Mesenchymal stem cell (in vitro differentiated cells and primary cell): ENCODE data around the gene FRRS1L.

Experiments
- DNase-seq: peaks from one replicate; pipeline ENCODE4 v3.0.0-alpha.2; 2013
- H2AFZ ChIP-seq: one replicate; pipeline ENCODE4 v1.6.1; 2013; ENCODE audit warnings: low read depth, mild to moderate bottlenecking, control low read depth, inconsistent platforms, low read length, moderate library complexity
- H2AK5ac ChIP-seq: 2 replicates; pipeline ENCODE4 v1.6.1; 2013; ENCODE audit warnings: low read length, moderate library complexity, mild to moderate bottlenecking, inconsistent platforms; ENCODE audit not compliant: severe bottlenecking
- H2BK120ac ChIP-seq: one replicate; pipeline ENCODE4 v1.6.1; 2013; ENCODE audit warnings: low read depth, mild to moderate bottlenecking, inconsistent platforms, low read length, moderate library complexity
- H2BK12ac ChIP-seq, 2 experiments: one replicate each; pipeline ENCODE4 v1.6.1; 2013; ENCODE audit warnings: inconsistent platforms in 2 of 2, low read length in 2 of 2, mild to moderate bottlenecking in 2 of 2, moderate library complexity in 2 of 2, control low read depth in 1 of 2
- H2BK15ac ChIP-seq: one replicate; pipeline ENCODE4 v1.6.1; 2013; ENCODE audit warnings: mild to moderate bottlenecking, low read depth, inconsistent platforms; ENCODE audit not compliant: poor library complexity, severe bottlenecking
- H2BK5ac ChIP-seq: 2 replicates; pipeline ENCODE4 v1.6.1; 2013; ENCODE audit warnings: low read depth, mild to moderate bottlenecking, low read length, control low read depth, inconsistent platforms; ENCODE audit not compliant: poor library complexity, severe bottlenecking
- H3K14ac ChIP-seq, 2 experiments: one replicate each; pipeline ENCODE4 v1.6.1; 2013; ENCODE audit warnings: inconsistent platforms in 2 of 2, low read length in 2 of 2, control low read depth in 1 of 2, mild to moderate bottlenecking in 1 of 2, moderate library complexity in 1 of 2
- H3K18ac ChIP-seq, 2 experiments: one replicate each; pipeline ENCODE4 v1.6.1; 2013; ENCODE audit warnings: inconsistent platforms in 2 of 2, low read length in 2 of 2, control low read depth in 1 of 2, low read depth in 1 of 2, mild to moderate bottlenecking in 1 of 2
- H3K23ac ChIP-seq, 2 experiments: one replicate each; pipeline ENCODE4 v1.6.1; 2013; ENCODE audit warnings: inconsistent platforms in 2 of 2, low read length in 2 of 2, mild to moderate bottlenecking in 2 of 2, moderate library complexity in 2 of 2, control low read depth in 1 of 2
- H3K27ac ChIP-seq: 2 replicates; pipeline ENCODE4 v1.5.1; 2013; ENCODE audit warnings: mild to moderate bottlenecking, moderate library complexity, low read length, control low read depth, inconsistent platforms; ENCODE audit not compliant: poor library complexity, severe bottlenecking
- H3K27me3 ChIP-seq, 2 experiments: 2 replicates each; pipeline versions ENCODE4 v1.6.1 to v1.7.0; 2013; ENCODE audit warnings: low read length in 2 of 2, mild to moderate bottlenecking in 2 of 2, moderate library complexity in 2 of 2, control low read depth in 1 of 2, inconsistent platforms in 1 of 2; ENCODE audit not compliant: control insufficient read depth in 1 of 2, insufficient read depth in 1 of 2
- H3K36me3 ChIP-seq, 2 experiments: 2 replicates each; pipeline versions ENCODE4 v1.6.1 to v1.7.0; 2013; ENCODE audit warnings: low read length in 2 of 2, control low read depth in 1 of 2, inconsistent platforms in 1 of 2, low read depth in 1 of 2, mild to moderate bottlenecking in 1 of 2; ENCODE audit not compliant: insufficient read depth in 2 of 2, control insufficient read depth in 1 of 2
- H3K4ac ChIP-seq, 2 experiments: one replicate each; pipeline ENCODE4 v1.6.1; 2013; ENCODE audit warnings: inconsistent platforms in 2 of 2, low read length in 2 of 2, mild to moderate bottlenecking in 2 of 2, moderate library complexity in 2 of 2, control low read depth in 1 of 2, low read depth in 1 of 2
- H3K4me1 ChIP-seq: 2 replicates; pipeline ENCODE4 v1.6.1; 2013; ENCODE audit warnings: low read depth, low read length, control low read depth; ENCODE audit not compliant: control insufficient read depth, insufficient read depth
- H3K4me2 ChIP-seq: 2 replicates; pipeline ENCODE4 v1.6.1; 2013; ENCODE audit warnings: low read length, mild to moderate bottlenecking, inconsistent platforms; ENCODE audit not compliant: poor library complexity, severe bottlenecking
- H3K4me3 ChIP-seq, 2 experiments: 2 replicates each; pipeline versions ENCODE4 v1.5.1 to v1.7.0; 2013; ENCODE audit warnings: low read length in 2 of 2, mild to moderate bottlenecking in 2 of 2, control low read depth in 1 of 2, low read depth in 1 of 2; ENCODE audit not compliant: insufficient read depth in 1 of 2
- H3K79me1 ChIP-seq: replicated peaks from 2 replicates; pipeline ENCODE4 v1.6.1; 2013; ENCODE audit warnings: mild to moderate bottlenecking, control low read depth, low read length, inconsistent platforms; ENCODE audit not compliant: poor library complexity, severe bottlenecking
- H3K9ac ChIP-seq: 2 replicates; pipeline ENCODE4 v1.7.0; 2013; ENCODE audit warnings: mild to moderate bottlenecking, low read length, moderate library complexity
- H3K9me3 ChIP-seq: 2 replicates; pipeline ENCODE4 v1.7.0; 2013; ENCODE audit warnings: mild to moderate bottlenecking, low read length; ENCODE audit not compliant: control insufficient read depth
- H4K8ac ChIP-seq: one replicate; pipeline ENCODE4 v1.6.1; 2013; ENCODE audit warnings: inconsistent platforms, mild to moderate bottlenecking, low read length, moderate library complexity
- H4K91ac ChIP-seq: one replicate; pipeline ENCODE4 v1.6.1; 2013; ENCODE audit warnings: mild to moderate bottlenecking, low read length, inconsistent platforms
- WGBS: methylation state at CpG from one replicate; pipeline ENCODE4 v1.1.7; 2013; ENCODE audit warnings: mixed read lengths; 5-methylcytosine and 5-hydroxymethylcytosine counted together

FRRS1L gene

DNA sequence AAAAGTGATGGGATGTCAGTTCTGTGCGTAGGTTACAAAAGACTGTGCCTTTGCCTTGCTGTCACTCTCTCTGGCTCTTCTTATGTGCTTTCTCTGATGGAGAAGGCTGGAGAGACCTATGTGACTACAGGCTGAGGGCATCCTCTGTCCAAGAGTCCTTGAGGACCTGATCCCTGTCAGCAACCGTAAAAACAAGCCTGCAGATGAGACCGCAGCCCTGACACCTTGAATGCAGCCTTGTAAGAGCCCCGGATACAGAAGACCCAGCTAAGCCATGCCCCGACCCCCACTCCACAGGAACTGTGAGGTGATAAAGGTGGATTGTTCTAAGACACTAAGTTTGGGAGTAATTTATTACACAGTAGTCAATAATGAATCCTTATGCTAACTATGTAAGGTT, 32.6 kb upstream of the FRRS1L start:
- Histone ChIP-seq H2BK120ac (no peak overlapping the region), H3K4ac (no peak overlapping the region), H3K9ac (no peak overlapping the region), H4K8ac (no peak overlapping the region), H3K4me1 (no peaks in the 10 kb centered on the region), H3K4me2 (no peak overlapping the region), H3K36me3 (no peaks in the 10 kb centered on the region), H3K27me3 (peaks cover 11 to 35% of the 10 kb centered on the region in 2 experiments), H3K18ac (no peak overlapping the region), H3K14ac (no peak overlapping the region), H3K23ac (no peak overlapping the region), H2AK5ac (no peak overlapping the region), H2AFZ (no peak overlapping the region), H2BK15ac (no peak overlapping the region), H3K9me3 (no peaks in the 10 kb centered on the region), H4K91ac (no peak overlapping the region), H2BK5ac (no peak overlapping the region), H3K27ac (no peak overlapping the region), H2BK12ac (no peak overlapping the region), H3K79me1 (no peaks in the 10 kb centered on the region), H3K4me3 (no peak overlapping the region)
- WGBS, result 87% methylated on average over 5 of the region's 5 CpGs
- no peak for DNase-seq

DNA sequence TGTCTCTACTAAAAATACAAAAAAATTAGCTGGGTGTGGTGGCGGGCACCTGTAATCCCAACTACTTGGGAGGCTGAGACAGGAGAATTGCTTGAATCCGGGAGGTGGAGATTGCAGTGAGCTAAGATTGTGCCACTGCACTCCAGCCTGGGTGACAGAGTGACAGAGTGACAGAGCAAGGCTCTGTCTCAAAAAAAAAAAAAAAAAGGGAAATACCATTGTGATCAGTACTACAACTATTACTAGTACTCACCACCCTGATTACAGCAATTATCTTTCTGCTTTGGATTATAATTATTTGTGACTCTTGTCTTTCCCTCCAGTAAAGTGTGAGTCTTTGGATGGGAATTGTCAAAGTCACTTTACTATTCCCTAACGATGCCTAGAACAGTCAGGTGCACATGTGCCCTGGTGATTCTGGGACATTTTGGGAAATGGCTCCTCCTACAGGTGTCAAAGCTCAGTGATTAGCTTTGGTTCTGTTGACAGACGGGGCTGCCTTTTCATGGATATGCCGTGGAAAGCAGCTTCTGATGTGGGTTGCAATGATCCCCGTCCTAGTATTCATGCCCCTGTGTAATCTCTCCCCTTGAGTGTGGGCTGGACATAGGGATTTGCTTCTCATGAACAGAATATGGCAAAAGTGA, 31.8 kb upstream of the FRRS1L start:
- H2AFZ ChIP-seq, result no peak overlapping the region
- no peak overlapping the region for H3K14ac ChIP-seq
- no peak for DNase-seq
- no peak overlapping the region for H2AK5ac ChIP-seq
- no peak overlapping the region for H3K27ac ChIP-seq
- H3K36me3 ChIP-seq, result no peaks in the 10 kb centered on the region
- no peak overlapping the region for H2BK120ac ChIP-seq
- H3K9me3 ChIP-seq, result no peaks in the 10 kb centered on the region
- H3K27me3 ChIP-seq, result peaks cover 11 to 35% of the 10 kb centered on the region in 2 experiments
- no peak overlapping the region for H2BK12ac ChIP-seq
- H4K91ac ChIP-seq, result no peak overlapping the region
- H4K8ac ChIP-seq, result no peak overlapping the region
- H3K4me1 ChIP-seq, result no peaks in the 10 kb centered on the region
- no peak overlapping the region for H3K4me2 ChIP-seq
- no peaks in the 10 kb centered on the region for H3K79me1 ChIP-seq
- H3K9ac ChIP-seq, result no peak overlapping the region
- no peak overlapping the region for H3K23ac ChIP-seq
- WGBS, result 66% methylated on average over 6 of the region's 6 CpGs
- no peak overlapping the region for H2BK5ac ChIP-seq
- no peak overlapping the region for H3K4me3 ChIP-seq
- H3K4ac ChIP-seq, result no peak overlapping the region
- no peak overlapping the region for H3K18ac ChIP-seq
- H2BK15ac ChIP-seq, result no peak overlapping the region

DNA sequence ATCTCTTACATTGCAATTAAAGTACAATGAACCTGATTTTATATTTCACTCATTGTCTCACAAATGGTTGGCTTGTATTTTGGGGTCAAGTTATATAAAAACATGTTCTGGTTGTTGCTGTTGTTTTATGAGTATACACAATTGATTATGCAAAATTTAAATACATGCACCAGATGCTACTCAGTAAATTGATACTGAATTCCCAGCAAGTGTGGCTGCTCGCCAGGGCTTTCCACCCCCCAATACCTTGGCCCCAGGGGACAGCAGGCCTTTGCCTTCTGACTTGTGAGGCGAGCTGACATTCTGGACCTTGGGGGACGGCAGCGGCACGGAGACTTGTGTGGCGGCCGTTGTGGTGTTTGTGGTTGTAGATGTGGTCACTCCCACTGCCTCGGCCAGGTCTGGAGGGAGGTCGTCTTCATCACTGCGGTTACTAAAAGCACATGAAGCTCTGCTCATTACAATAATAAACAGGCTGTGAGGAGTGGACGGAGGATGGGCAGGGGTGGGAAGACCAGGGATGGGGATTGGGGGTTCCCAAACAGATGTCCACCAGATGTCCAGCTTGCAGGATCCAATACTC, 27.0 kb upstream of the FRRS1L start:
- H3K4me2 ChIP-seq, result no peak overlapping the region
- H2BK5ac ChIP-seq, result no peak overlapping the region
- H3K23ac ChIP-seq, result no peak overlapping the region

DNA sequence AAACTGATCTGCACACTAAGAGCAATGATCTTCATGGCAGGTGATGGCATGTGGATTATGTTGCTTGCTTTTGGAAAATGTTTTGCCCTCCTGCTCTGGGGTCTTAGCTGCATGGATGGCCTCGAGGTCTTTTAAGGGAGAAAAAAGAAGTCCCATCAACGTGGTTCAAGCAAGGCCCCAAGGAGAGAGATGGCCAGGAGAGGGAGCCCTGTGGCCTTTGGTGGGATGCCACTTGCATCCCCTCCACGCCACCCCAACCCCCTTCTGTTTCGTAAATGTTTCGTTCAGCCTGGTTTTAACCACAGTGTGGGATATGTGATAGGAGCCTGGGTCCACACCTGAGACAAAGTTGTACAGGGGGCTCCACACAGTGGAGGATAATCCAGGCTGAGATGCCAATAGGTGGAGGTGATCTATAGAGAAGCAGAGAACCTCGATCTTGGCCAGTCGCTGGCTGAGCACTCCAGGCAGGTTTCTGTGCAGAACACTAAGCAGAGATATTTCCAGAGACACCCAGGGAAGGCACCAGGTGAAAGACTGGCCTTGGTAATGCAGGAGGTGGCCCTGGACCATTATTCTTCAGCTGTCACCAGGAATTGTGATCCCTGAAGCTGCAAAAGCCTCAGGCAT, 25.8 kb upstream of the FRRS1L start:
- no peak overlapping the region for H4K8ac ChIP-seq
- 51% methylated on average over 6 of the region's 7 CpGs for WGBS
- no peak for DNase-seq

More for the DNA sequence above, 27.0 kb upstream of the FRRS1L start:
- Histone ChIP-seq H4K91ac (no peak overlapping the region), H2BK12ac (no peak overlapping the region), H4K8ac (no peak overlapping the region), H3K79me1 (no peaks in the 10 kb centered on the region), H3K4me3 (no peak overlapping the region), H3K14ac (no peak overlapping the region), H3K4me1 (no peaks in the 10 kb centered on the region), H3K36me3 (no peaks in the 10 kb centered on the region), H2BK15ac (no peak overlapping the region), H2BK120ac (no peak overlapping the region), H3K9me3 (no peaks in the 10 kb centered on the region), H3K4ac (no peak overlapping the region), H2AK5ac (no peak overlapping the region), H3K27ac (no peak overlapping the region), H3K27me3 (peaks cover 5 to 36% of the 10 kb centered on the region in 2 experiments), H3K9ac (no peak overlapping the region), H2AFZ (no peak overlapping the region), H3K18ac (no peak overlapping the region)
- WGBS, result 82% methylated on average over 9 of the region's 11 CpGs
- no peak for DNase-seq

More for the DNA sequence above, 25.8 kb upstream of the FRRS1L start:
- H2BK15ac ChIP-seq, result no peak overlapping the region
- H3K79me1 ChIP-seq, result no peaks in the 10 kb centered on the region
- no peak overlapping the region for H3K18ac ChIP-seq
- no peak overlapping the region for H3K4ac ChIP-seq
- no peak overlapping the region for H3K23ac ChIP-seq
- no peaks in the 10 kb centered on the region for H3K9me3 ChIP-seq
- H3K4me2 ChIP-seq, result no peak overlapping the region
- no peak overlapping the region for H3K27ac ChIP-seq
- H2BK120ac ChIP-seq, result no peak overlapping the region
- H4K91ac ChIP-seq, result no peak overlapping the region
- H2BK5ac ChIP-seq, result no peak overlapping the region
- no peak overlapping the region for H3K9ac ChIP-seq
- no peaks in the 10 kb centered on the region for H3K4me1 ChIP-seq
- no peak overlapping the region for H3K4me3 ChIP-seq
- H3K27me3 ChIP-seq, result peaks cover 5 to 35% of the 10 kb centered on the region in 2 experiments
- H3K14ac ChIP-seq, result no peak overlapping the region
- H2BK12ac ChIP-seq, result no peak overlapping the region
- no peak overlapping the region for H2AFZ ChIP-seq
- H2AK5ac ChIP-seq, result no peak overlapping the region
- no peaks in the 10 kb centered on the region for H3K36me3 ChIP-seq
